ENCODE data around the gene PPP1R7.

DNA sequence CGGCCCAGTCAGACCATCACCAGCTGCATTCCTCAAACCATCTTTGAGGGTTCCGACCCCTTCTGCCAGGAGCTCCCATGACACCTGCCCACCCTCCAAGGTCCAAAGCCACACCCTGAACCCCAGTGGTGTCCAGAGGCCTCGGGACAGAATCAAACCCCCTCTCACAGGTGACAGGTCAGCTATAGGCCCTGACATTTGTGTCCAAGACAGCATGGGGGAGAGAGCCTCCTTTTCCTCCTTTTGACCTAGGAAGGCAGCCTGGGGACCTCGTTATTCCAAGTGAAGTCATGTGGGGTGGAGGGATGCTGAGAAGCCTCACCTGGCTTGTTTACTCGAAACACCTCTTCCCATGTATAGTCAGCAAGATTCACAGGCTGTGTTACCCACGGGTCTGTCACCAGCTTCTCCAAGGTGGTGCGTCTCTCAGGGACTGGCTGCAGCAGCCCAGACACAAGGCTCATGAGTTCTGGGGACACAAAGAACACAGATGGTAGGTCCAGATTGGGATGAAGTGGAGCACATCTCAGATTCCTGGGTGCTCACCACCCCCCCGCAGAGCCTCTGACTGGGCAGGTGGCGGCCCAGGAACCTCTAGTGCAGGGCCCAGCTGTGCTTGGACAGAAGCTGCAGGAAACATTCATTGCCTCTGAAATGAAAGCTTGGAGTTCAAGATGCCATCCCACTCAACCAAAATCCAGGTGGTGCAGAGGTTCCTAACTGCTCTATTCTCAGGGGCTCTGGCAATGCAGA lies 43.1 kb upstream of the PPP1R7 start:
- TF ChIP-seq GATA1 (IDR thresholded peaks at IDR 0.05; ENCODE audit: low read depth, low read length) (no peak), POLR2A (IDR thresholded peaks at IDR 0.05; ENCODE audit: low read length) (no peak)

Data from erythroblast (primary cell).